ENCODE measurements around the gene ADARB1. TPM values are rescaled to one million over a fixed set of nuclear protein-coding genes. Genes with fewer than 3 reads are reported as not detected.

The ADARB1 gene
- total and polyA plus RNA-seq, 9 donors = 17.3 to 32.1 (median 25.2) TPM

DNA sequence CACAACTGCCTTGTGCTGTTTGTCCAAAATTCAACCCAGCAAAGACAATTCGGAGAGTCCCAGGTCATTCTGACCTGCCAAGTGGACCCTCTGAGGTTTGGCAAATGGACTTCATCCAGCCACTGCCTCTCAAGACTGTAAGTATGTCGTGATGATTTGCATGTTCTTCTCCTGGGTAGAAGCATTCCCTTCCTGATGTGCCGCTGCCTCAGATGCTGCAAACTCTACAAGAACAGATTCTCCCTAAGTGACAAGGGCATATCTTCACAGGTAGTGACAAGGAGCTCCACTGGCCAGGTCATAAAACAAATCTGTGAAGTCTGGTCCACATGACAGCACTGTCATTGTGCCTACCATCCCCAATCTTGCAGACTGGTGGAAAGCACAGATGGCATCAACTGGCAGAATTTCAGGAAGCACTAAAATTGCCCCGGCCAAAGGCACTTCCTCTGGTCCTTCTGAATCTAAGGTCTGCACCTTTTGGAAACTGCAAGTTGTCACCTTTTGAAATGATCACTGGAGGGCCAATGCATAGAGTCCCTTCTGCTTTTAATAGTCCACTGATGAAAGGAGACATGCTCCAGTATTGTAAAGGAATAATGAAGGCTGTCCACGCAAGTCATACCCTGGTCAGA lies 185.9 kb downstream of the ADARB1 start:
- Histone ChIP-seq H3K4me1 (ENCODE audit: control insufficient read depth, insufficient read depth, low read length) (peaks cover 28% of the 10 kb centered on the region), H3K9me3 (replicated peaks; ENCODE audit: control insufficient read depth, low read depth, low read length) (no peaks in the 10 kb centered on the region), H3K27ac (ENCODE audit: low read length) (no peak overlapping the region), H3K27me3 (ENCODE audit: control insufficient read depth, insufficient read depth, low read length) (peaks cover 18% of the 10 kb centered on the region), H3K36me3 (ENCODE audit: control insufficient read depth, insufficient read depth, low read length) (peaks cover 27% of the 10 kb centered on the region), H3K4me3 (ENCODE audit: low read length) (no peak overlapping the region)
- DNase-seq = no peak
- WGBS (ENCODE audit: insufficient coverage) = 68% methylated on average over 4 of the region's 5 CpGs

DNA sequence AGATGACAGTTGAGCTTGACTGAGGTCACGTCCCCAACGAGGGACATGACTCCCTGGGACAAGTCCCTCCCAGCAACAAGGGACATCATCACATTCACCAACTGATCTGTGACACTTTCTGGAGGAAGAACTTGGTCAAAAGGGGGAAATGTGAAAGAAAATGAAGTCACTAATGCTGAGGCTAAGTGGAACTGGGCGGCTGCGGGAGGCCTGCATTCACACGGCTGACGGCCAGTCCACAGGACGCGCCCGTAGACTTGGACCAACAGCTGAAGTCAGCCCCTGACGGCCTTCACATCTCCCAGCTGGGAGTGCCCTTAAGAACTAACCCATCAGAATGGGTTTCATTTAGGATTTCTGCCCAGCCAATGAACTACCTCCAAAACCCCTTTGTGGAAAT lies 186.7 kb downstream of the ADARB1 start:
- H3K27ac ChIP-seq (ENCODE audit: low read length) = no peak overlapping the region
- H3K9me3 ChIP-seq (replicated peaks; ENCODE audit: control insufficient read depth, low read depth, low read length) = no peaks in the 10 kb centered on the region
- H3K27me3 ChIP-seq (ENCODE audit: control insufficient read depth, insufficient read depth, low read length) = peaks cover 18% of the 10 kb centered on the region
- peaks cover 34% of the 10 kb centered on the region for H3K36me3 ChIP-seq (ENCODE audit: control insufficient read depth, insufficient read depth, low read length)
- peaks cover 26% of the 10 kb centered on the region for H3K4me1 ChIP-seq (ENCODE audit: control insufficient read depth, insufficient read depth, low read length)
- no peak overlapping the region for H3K4me3 ChIP-seq (ENCODE audit: low read length)
- WGBS (ENCODE audit: insufficient coverage) = 76% methylated on average over 8 of the region's 10 CpGs
- DNase-seq = no peak

DNA sequence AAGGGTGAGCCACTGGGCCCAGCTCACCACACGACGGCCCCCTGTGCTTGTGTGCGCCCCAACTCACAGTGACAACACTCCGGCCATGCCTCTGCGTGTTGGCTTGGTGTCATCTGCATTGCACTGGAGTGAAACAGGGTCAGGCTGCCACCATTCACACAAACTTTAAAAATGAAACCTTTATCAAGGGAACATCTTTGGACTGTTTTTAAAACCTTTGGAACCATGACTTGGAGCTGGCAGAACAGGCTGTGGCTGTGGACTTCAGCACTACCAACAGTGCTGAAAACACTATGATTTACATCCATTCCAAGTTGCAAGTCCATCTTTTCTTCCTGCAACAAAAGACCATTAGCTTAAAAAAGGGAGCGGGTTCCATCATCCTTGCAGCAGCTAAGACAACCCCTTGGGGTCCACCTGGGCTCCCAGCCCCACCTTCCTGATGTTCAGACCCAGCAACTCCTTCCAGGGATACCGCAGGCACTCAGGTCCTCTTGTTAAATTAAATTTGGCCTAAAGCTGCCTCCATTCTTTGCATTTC lies 187.7 kb downstream of the ADARB1 start:
- DNase-seq = no peak
- H3K36me3 ChIP-seq (ENCODE audit: control insufficient read depth, insufficient read depth, low read length) = peaks cover 45% of the 10 kb centered on the region
- H3K27ac ChIP-seq (ENCODE audit: low read length) = no peak overlapping the region
- H3K27me3 ChIP-seq (ENCODE audit: control insufficient read depth, insufficient read depth, low read length) = peaks cover 18% of the 10 kb centered on the region
- H3K9me3 ChIP-seq (replicated peaks; ENCODE audit: control insufficient read depth, low read depth, low read length) = no peaks in the 10 kb centered on the region
- no peak overlapping the region for H3K4me3 ChIP-seq (ENCODE audit: low read length)
- WGBS (ENCODE audit: insufficient coverage) = 93% methylated on average over 6 of the region's 7 CpGs
- H3K4me1 ChIP-seq (ENCODE audit: control insufficient read depth, insufficient read depth, low read length) = peaks cover 16% of the 10 kb centered on the region

DNA sequence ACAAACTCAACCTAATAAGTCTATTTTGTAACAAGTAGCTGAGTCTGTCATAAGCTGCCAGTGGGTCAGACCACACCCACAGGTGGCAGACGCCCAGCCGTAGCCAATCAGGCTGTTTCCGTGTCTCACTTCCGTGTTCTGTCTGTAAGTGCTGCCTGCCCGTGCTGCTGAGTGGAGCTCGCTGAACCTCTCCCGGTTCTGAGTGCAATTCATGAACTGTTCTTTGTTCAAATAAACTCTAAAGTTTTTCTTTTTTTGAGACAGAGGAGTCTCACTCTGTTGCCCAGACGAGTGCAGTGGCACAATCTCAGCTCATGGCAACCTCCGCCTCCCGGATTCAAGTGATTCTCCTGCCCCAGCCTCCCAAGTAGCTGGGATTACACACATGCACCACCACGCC lies 188.2 kb downstream of the ADARB1 start:
- H3K27ac ChIP-seq (ENCODE audit: low read length) = no peak overlapping the region
- peaks cover 11% of the 10 kb centered on the region for H3K4me1 ChIP-seq (ENCODE audit: control insufficient read depth, insufficient read depth, low read length)
- H3K9me3 ChIP-seq (replicated peaks; ENCODE audit: control insufficient read depth, low read depth, low read length) = no peaks in the 10 kb centered on the region
- peaks cover 50% of the 10 kb centered on the region for H3K36me3 ChIP-seq (ENCODE audit: control insufficient read depth, insufficient read depth, low read length)
- peaks cover 16% of the 10 kb centered on the region for H3K27me3 ChIP-seq (ENCODE audit: control insufficient read depth, insufficient read depth, low read length)
- 82% methylated on average over 7 of the region's 11 CpGs for WGBS (ENCODE audit: insufficient coverage)
- no peak overlapping the region for H3K4me3 ChIP-seq (ENCODE audit: low read length)
- DNase-seq = no peak

DNA sequence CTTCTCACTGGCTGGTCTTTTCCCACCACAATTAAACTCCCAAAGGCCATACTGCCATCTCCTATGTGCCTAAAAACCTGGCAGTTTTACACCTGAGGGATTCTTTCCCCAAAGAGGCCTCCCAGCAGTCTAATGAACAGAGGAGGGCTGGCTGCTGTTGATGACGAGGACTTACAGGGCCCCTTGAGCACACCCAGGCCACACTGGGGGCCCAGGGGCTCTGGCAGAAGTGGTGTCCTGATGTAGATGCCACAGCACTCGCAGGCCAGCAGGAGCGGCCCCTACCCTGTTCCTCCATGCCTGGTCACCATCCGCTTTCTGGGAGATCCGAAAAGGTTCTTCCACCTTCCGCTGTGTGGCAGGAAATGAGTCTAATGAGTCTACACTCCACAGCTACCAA lies 189.2 kb downstream of the ADARB1 start:
- H3K27ac ChIP-seq (ENCODE audit: low read length) = no peak overlapping the region
- no peak for DNase-seq
- H3K9me3 ChIP-seq (replicated peaks; ENCODE audit: control insufficient read depth, low read depth, low read length) = no peaks in the 10 kb centered on the region
- WGBS (ENCODE audit: insufficient coverage) = 71% methylated on average over 2 of the region's 6 CpGs
- H3K4me1 ChIP-seq (ENCODE audit: control insufficient read depth, insufficient read depth, low read length) = peaks cover 3% of the 10 kb centered on the region
- peaks cover 10% of the 10 kb centered on the region for H3K27me3 ChIP-seq (ENCODE audit: control insufficient read depth, insufficient read depth, low read length)
- H3K36me3 ChIP-seq (ENCODE audit: control insufficient read depth, insufficient read depth, low read length) = peaks cover 52% of the 10 kb centered on the region
- H3K4me3 ChIP-seq (ENCODE audit: low read length) = no peak overlapping the region

DNA sequence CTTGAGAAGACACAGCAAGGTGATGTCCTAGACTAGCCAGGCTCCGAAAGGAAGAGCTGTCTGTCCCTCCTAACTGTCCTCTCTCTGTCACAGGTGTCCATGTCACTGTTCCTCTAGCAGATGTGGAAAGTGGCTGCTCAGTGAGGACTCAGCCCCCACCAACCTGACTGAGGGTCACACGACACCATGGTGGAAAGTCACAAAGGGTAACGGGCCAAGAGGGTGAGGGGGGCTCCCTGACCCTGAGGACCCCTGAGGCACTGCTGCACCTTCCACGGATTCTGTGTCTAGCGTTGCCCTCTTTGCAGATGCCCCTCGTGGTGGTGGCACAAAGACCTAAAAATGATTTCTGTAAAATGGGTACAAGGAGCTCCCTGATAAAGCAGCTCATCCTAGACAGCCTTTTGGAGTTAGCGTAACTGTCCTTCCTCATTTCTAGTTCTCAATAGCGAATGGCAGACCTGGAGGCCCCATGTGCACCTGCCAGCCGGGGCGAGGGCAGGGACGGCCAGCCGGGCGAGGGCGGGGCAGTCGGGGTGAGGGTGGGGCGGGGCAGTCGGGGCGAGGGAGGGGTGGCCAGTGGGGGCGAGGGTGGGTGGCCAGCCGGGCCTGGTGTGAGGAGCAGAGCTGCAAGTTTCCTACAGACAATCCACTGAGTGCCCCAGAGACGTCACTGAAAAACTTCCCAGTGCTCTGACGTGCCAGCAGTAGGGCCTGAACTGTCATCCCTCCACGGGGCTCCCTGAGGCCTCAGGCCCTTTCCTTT lies 189.9 kb downstream of the ADARB1 start:
- Histone ChIP-seq H3K9me3 (replicated peaks; ENCODE audit: control insufficient read depth, low read depth, low read length) (no peaks in the 10 kb centered on the region), H3K27me3 (ENCODE audit: control insufficient read depth, insufficient read depth, low read length) (peaks cover 2% of the 10 kb centered on the region), H3K36me3 (ENCODE audit: control insufficient read depth, insufficient read depth, low read length) (peaks cover 52% of the 10 kb centered on the region), H3K27ac (ENCODE audit: low read length) (no peak overlapping the region), H3K4me1 (ENCODE audit: control insufficient read depth, insufficient read depth, low read length) (no peaks in the 10 kb centered on the region), H3K4me3 (ENCODE audit: low read length) (no peak overlapping the region)
- DNase-seq = no peak
- 93% methylated on average over 17 of the region's 23 CpGs for WGBS (ENCODE audit: insufficient coverage)

DNA sequence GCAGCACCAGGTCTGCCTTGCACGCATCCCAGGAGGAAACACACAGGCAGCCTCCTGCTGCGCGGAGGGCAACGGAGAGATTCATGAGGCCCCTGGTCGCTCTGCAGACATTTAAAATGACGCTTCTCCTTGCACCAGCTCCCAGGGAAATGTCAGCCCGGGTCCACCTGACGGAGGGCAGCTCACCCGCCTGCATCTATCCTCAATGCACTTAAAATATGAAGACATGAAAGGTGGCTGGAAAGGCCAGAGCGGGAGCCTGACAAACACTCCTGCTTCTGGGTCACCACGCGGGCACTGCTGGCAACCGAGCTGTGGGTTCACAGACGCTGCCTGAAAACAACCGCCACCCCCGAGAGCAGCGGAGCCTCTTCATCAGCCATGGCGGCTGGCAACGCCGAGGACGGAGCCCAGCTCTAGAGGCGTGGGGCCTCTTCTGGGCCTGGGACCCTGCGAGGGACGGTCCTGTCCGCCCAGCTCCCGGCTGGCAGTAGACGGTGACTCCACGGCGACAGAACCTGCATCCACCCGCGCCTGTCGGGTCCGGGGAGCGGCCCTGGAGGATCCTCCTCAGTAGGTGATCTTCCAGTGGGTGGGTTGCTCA lies 190.6 kb downstream of the ADARB1 start:
- Histone ChIP-seq H3K27me3 (ENCODE audit: control insufficient read depth, insufficient read depth, low read length) (no peaks in the 10 kb centered on the region), H3K27ac (ENCODE audit: low read length) (no peak overlapping the region), H3K9me3 (replicated peaks; ENCODE audit: control insufficient read depth, low read depth, low read length) (no peaks in the 10 kb centered on the region), H3K36me3 (ENCODE audit: control insufficient read depth, insufficient read depth, low read length) (peaks cover 57% of the 10 kb centered on the region), H3K4me3 (ENCODE audit: low read length) (no peak overlapping the region), H3K4me1 (ENCODE audit: control insufficient read depth, insufficient read depth, low read length) (no peaks in the 10 kb centered on the region)
- no peak for DNase-seq
- WGBS (ENCODE audit: insufficient coverage) = 87% methylated on average over 32 of the region's 34 CpGs

DNA sequence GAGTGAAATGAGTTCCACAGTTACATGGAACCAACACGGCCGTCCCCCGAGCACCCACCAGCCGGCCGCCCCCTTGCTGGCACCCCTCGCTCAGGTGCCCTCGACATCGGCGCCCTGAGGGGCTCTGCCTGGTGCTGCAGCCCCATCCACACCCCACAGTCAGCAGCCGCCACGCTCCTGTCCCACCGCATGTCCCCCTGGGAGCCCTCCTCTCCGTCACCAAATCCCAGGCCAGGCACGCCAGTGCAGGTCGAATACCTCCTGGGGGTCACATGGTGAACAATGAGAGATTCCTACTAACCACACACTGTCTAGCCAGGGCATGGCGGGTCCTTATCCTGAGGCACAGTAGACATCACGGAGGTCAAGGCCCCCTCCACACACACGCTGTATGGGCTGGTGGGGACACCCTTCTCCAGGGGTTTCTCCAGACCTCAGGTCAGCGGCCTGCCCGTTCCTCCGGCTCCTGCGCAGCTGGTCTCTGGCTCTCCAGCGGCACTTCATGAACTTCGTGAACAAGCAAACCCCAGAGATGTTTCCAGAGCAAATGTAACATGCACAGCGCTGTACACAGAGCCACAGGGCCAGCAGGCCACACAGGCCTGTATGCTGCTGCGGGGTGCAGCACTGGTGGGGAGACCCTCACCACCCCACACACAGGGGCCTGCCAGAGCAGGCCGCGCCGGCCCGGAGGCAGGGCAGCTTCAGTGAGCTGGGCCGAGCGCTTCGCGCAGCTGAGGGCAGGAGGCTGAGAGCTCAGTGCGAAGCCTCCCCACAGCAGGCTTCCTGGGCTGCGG lies 191.5 kb downstream of the ADARB1 start:
- Histone ChIP-seq H3K9me3 (replicated peaks; ENCODE audit: control insufficient read depth, low read depth, low read length) (peaks cover 2% of the 10 kb centered on the region), H3K4me1 (ENCODE audit: control insufficient read depth, insufficient read depth, low read length) (no peaks in the 10 kb centered on the region), H3K27ac (ENCODE audit: low read length) (no peak overlapping the region), H3K27me3 (ENCODE audit: control insufficient read depth, insufficient read depth, low read length) (no peaks in the 10 kb centered on the region), H3K36me3 (ENCODE audit: control insufficient read depth, insufficient read depth, low read length) (peaks cover 66% of the 10 kb centered on the region), H3K4me3 (ENCODE audit: low read length) (no peak overlapping the region)
- no peak for DNase-seq
- WGBS (ENCODE audit: insufficient coverage) = 91% methylated on average over 31 of the region's 36 CpGs

DNA sequence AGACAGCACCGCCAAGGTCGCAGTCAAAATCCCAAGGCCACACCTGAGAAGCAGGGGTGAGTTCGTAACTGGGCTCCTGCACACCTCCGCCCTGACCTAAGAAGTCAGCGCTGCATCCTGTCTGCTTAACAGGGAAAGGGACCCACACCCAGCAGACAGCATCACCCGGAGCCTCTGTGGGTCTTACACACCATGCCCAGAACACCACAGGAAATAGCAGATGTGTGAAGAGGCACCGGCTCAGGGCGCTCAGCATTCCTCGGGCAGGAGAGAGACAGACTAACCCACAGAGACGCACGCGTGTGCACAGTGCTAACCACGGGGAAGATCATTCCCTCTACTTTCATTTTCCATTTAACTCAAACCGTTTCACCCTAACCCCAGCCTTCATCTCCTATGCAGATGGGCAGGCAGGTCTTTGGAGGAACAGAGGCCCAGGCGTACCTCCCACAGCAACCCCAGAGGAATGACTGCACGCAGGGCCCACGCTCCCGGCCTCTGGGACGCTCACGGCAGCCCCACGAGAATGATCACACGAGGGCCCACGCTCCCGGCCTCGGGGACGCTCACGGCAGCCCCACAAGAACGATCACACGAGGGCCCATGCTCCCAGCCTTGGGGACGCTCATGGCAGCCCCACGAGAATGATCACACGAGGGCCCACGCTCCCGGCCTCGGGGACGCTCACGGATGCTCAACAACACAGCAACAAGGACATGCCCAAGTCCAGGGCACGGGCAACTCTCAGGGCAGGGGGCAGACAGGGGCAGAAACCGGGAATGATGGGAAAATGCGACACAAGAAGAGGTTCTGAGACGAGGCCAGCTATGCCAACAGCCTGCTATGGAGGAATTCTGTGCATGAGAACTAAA lies 192.4 kb downstream of the ADARB1 start:
- Histone ChIP-seq H3K27me3 (ENCODE audit: control insufficient read depth, insufficient read depth, low read length) (no peaks in the 10 kb centered on the region), H3K4me3 (ENCODE audit: low read length) (no peak overlapping the region), H3K36me3 (ENCODE audit: control insufficient read depth, insufficient read depth, low read length) (peaks cover 72% of the 10 kb centered on the region), H3K4me1 (ENCODE audit: control insufficient read depth, insufficient read depth, low read length) (no peaks in the 10 kb centered on the region), H3K27ac (ENCODE audit: low read length) (no peak overlapping the region), H3K9me3 (replicated peaks; ENCODE audit: control insufficient read depth, low read depth, low read length) (peaks cover 10% of the 10 kb centered on the region)
- 89% methylated on average over 37 of the region's 41 CpGs for WGBS (ENCODE audit: insufficient coverage)
- DNase-seq = no peak

Measured in muscle of leg (tissue), 11 donors.